HG03457 (cell line): ENCODE measurements around the gene DBH.
"Not testable (repeated sequence)": the region's sequence is repeated elsewhere in the genome, so short reads cannot be mapped to it uniquely, and the experiment has no call there.

Source experiments
- ATAC-seq: cut with Tn5 transposase; IDR thresholded peaks from one replicate; pipeline ENCODE4 v1.9.1; 2021; ENCODE audit warnings: moderate number of reproducible peaks; ENCODE audit not compliant: unreplicated experiment

Gene DBH

GRCh38 chr9:133621725-133622267, 14.4 kb upstream of the DBH start:
- no peak for ATAC-seq

- ATAC-seq = no peak
These were observed 13.6 kb upstream of the DBH start for GRCh38 chr9:133622555-133622954.

- not testable (repeated sequence) for ATAC-seq
These were observed 10.2 kb upstream of the DBH start for GRCh38 chr9:133626008-133626407.

- ATAC-seq = no peak
These were observed 8.8 kb upstream of the DBH start for GRCh38 chr9:133627341-133627740.

GRCh38 chr9:133628766-133629165, 7.4 kb upstream of the DBH start:
- ATAC-seq = no peak

GRCh38 chr9:133629221-133630110, 6.7 kb upstream of the DBH start:
- ATAC-seq = no peak

GRCh38 chr9:133631111-133631510, 5.1 kb upstream of the DBH start:
- ATAC-seq = no peak

- ATAC-seq = no peak
These were observed 3.1 kb upstream of the DBH start for GRCh38 chr9:133632806-133633680.

- no peak for ATAC-seq
These were observed 2.5 kb upstream of the DBH start for GRCh38 chr9:133633681-133634080.

- no peak for ATAC-seq
These were observed 2.0 kb upstream of the DBH start for GRCh38 chr9:133634081-133634691.

GRCh38 chr9:133635098-133635497, 1.1 kb upstream of the DBH start:
- ATAC-seq = no peak

- no peak for ATAC-seq
These were observed 739 bp downstream of the DBH start for GRCh38 chr9:133636902-133637301.

GRCh38 chr9:133637451-133638055, 1.4 kb downstream of the DBH start:
- ATAC-seq = no peak

GRCh38 chr9:133638076-133638475, 1.9 kb downstream of the DBH start:
- no peak for ATAC-seq

- ATAC-seq = no peak
These were observed 2.5 kb downstream of the DBH start for GRCh38 chr9:133638711-133639110.

- no peak for ATAC-seq
These were observed 3.5 kb downstream of the DBH start for GRCh38 chr9:133639613-133640012.

GRCh38 chr9:133640160-133640559, 4.0 kb downstream of the DBH start:
- ATAC-seq = no peak

- no peak for ATAC-seq
These were observed 4.6 kb downstream of the DBH start for GRCh38 chr9:133640580-133641395.

GRCh38 chr9:133641396-133641655, 5.2 kb downstream of the DBH start:
- no peak for ATAC-seq
